Measurements from ENCODE around the gene ICA1.

ICA1 gene

DNA sequence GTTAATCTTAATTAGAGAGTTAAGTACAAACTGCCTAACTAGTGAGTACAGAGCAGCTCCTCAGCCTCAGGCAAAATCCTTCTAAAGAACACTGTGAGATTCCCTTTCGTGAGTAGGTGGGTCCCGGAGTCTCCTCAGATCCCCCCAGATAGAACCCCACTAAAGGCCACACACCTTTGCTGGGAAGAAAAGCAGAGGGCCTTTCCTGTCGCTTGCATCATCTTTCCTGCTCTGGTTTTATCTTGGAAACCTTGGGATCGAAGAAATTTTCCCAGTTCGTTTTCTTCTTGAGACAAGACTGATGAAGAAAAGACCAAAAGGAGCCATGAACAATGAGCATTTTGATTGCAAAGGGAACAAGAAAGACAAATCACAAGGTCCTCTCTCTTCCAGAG lies 40.9 kb downstream of the ICA1 start:
- peaks cover 6% of the 10 kb centered on the region for H3K27me3 ChIP-seq (replicated peaks; ENCODE audit: control insufficient read depth, insufficient read depth, low read length)
- no peak overlapping the region for H3K4me3 ChIP-seq (ENCODE audit: low read length)
- H3K4me1 ChIP-seq (ENCODE audit: control insufficient read depth, insufficient read depth, low read length), result peaks cover 4% of the 10 kb centered on the region
- DNase-seq (ENCODE audit: low read depth), result no peak
- no peaks in the 10 kb centered on the region for H3K36me3 ChIP-seq (ENCODE audit: control insufficient read depth, insufficient read depth, low read length, severe bottlenecking)
- no peaks in the 10 kb centered on the region for H3K9me3 ChIP-seq (ENCODE audit: control insufficient read depth, low read length)
- H3K9ac ChIP-seq (ENCODE audit: low read length), result no peak overlapping the region

DNA sequence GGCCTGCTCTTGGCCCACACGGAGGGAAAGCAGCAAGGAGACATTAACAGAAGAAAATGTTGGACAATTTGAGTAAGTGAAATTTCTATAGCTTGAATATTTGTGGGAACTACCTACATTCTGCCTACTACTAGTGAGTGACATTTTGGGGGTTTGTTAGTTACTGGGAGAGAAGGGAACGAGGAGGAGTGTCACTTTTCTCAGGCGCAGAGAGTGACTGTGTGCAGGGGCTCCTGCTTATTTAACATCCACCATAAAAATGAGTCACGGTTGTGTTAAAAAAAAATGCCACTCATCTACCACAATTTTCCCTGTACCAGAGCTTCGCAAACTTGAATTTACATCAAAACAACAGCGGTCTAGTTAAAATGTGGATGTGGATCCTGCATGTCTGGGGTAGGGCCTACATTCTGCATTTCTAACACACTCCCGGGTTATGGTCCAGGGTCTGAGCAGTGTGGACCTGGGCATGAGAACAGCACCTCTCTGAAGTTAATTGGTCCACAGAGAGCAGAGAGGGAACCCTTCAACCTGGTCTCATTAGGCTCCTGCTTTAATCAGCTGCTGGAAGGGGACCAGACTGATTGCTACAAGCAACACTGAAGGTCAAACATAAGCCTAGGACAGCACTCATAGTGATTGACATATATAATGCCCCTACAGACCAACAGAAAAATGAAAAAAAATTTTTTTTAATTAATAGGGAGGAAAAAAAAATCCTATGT lies 41.4 kb downstream of the ICA1 start:
- H3K4me1 ChIP-seq (ENCODE audit: control insufficient read depth, insufficient read depth, low read length), result peaks cover 4% of the 10 kb centered on the region
- peaks cover under 1% of the 10 kb centered on the region for H3K27me3 ChIP-seq (replicated peaks; ENCODE audit: control insufficient read depth, insufficient read depth, low read length)
- no peak overlapping the region for H3K4me3 ChIP-seq (ENCODE audit: low read length)
- no peak overlapping the region for H3K9ac ChIP-seq (ENCODE audit: low read length)
- no peaks in the 10 kb centered on the region for H3K9me3 ChIP-seq (ENCODE audit: control insufficient read depth, low read length)
- H3K36me3 ChIP-seq (ENCODE audit: control insufficient read depth, insufficient read depth, low read length, severe bottlenecking), result no peaks in the 10 kb centered on the region
- DNase-seq (ENCODE audit: low read depth), result no peak

DNA sequence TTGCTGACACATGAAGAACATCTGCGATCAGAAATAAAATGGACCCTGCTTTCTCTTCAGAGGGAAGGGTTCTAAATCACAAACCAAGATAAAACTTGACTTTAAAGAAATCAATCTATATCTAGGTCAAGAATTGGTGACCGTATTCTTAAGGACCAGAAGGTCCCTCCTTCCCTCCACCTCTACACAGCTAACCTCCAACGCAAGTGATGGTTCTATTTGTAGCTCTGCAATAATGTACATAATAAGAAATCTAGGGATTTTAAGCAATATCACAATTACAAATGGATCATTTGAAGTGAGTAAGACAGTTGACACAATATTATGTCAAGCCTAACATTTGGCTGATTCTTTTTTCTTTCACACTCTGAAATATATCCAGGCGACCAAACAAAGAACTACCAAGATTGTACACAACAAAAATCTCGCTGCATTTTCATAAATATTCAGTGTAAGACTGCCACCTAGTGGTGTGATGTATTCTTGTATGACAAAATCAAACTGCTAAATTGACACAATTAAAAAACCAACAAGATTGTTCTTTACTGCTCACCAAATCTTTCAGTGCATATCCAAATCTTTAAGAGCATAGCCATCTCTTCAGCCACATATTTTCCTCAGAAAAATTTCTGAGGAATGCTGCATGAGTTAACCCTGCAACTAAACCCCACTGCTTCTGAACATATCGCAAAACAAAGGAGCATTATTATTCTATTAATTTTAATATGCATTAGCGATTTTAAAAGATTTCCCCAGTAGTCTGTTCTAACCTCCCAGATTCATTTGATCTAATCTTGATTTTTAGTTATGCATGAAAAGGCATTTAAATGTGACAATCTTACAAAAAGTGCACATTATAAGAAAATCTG lies 44.5 kb downstream of the ICA1 start:
- Histone ChIP-seq H3K4me3 (ENCODE audit: low read length) (no peak overlapping the region), H3K36me3 (ENCODE audit: control insufficient read depth, insufficient read depth, low read length, severe bottlenecking) (no peaks in the 10 kb centered on the region), H3K9me3 (ENCODE audit: control insufficient read depth, low read length) (no peaks in the 10 kb centered on the region), H3K27me3 (replicated peaks; ENCODE audit: control insufficient read depth, insufficient read depth, low read length) (no peaks in the 10 kb centered on the region), H3K9ac (ENCODE audit: low read length) (no peak overlapping the region), H3K4me1 (ENCODE audit: control insufficient read depth, insufficient read depth, low read length) (peaks cover 29% of the 10 kb centered on the region)
- DNase-seq (ENCODE audit: low read depth), result peak; percentile 93

DNA sequence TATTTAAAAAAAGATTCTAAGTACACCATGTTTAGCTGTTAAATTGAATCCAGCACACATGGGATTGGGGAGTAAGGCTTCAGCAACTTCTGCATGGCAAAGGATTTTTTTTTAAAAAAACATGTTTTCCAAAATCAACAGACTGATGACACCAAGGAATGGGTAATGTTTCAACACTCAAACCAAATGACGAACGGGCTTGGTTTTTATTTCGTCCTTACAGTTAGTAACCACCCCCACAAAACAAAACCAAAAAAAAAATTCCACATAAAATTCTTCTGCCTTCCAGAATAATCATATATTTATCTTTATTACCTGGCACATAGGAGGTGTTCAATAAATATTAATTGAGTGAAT lies 45.7 kb downstream of the ICA1 start:
- no peaks in the 10 kb centered on the region for H3K9me3 ChIP-seq (ENCODE audit: control insufficient read depth, low read length)
- no peak overlapping the region for H3K9ac ChIP-seq (ENCODE audit: low read length)
- no peaks in the 10 kb centered on the region for H3K36me3 ChIP-seq (ENCODE audit: control insufficient read depth, insufficient read depth, low read length, severe bottlenecking)
- H3K4me3 ChIP-seq (ENCODE audit: low read length), result no peak overlapping the region
- no peak for DNase-seq (ENCODE audit: low read depth)
- H3K27me3 ChIP-seq (replicated peaks; ENCODE audit: control insufficient read depth, insufficient read depth, low read length), result no peaks in the 10 kb centered on the region
- peaks cover 35% of the 10 kb centered on the region for H3K4me1 ChIP-seq (ENCODE audit: control insufficient read depth, insufficient read depth, low read length)

DNA sequence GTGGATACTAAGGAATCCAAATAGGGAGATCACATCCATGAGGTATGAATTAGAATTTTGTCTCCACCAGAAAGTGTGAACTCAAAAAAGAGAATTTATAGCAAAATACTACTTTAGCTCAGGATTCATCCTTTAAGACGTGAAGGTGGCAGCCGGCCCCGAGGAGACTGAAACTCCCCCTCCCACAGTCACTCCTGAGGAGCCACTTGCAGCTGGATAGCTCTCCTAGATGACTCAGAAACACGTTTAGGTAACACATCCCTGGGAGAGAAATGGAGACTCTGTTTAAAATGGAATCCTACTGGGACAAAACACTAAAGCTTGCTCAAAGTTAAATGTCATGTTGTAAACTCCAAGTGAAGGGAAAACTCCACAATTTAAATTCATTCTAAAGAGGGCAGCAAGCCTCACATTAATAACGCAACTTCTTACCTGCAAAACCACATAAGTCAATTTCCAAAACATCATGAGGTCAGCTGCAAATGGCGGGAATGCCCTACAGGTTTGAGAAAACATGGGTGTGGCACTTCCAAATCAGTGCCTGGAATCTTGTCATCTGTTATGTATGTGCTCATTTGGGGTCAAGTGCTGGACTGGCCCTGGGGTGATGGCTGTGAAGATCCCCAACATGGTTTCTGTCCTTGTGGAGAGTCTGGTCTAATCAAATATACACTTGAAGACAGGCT lies 46.2 kb downstream of the ICA1 start:
- H3K4me1 ChIP-seq (ENCODE audit: control insufficient read depth, insufficient read depth, low read length), result peaks cover 41% of the 10 kb centered on the region
- H3K27me3 ChIP-seq (replicated peaks; ENCODE audit: control insufficient read depth, insufficient read depth, low read length), result no peaks in the 10 kb centered on the region
- no peak overlapping the region for H3K9ac ChIP-seq (ENCODE audit: low read length)
- H3K9me3 ChIP-seq (ENCODE audit: control insufficient read depth, low read length), result no peaks in the 10 kb centered on the region
- DNase-seq (ENCODE audit: low read depth), result no peak
- H3K36me3 ChIP-seq (ENCODE audit: control insufficient read depth, insufficient read depth, low read length, severe bottlenecking), result no peaks in the 10 kb centered on the region
- H3K4me3 ChIP-seq (ENCODE audit: low read length), result no peak overlapping the region

DNA sequence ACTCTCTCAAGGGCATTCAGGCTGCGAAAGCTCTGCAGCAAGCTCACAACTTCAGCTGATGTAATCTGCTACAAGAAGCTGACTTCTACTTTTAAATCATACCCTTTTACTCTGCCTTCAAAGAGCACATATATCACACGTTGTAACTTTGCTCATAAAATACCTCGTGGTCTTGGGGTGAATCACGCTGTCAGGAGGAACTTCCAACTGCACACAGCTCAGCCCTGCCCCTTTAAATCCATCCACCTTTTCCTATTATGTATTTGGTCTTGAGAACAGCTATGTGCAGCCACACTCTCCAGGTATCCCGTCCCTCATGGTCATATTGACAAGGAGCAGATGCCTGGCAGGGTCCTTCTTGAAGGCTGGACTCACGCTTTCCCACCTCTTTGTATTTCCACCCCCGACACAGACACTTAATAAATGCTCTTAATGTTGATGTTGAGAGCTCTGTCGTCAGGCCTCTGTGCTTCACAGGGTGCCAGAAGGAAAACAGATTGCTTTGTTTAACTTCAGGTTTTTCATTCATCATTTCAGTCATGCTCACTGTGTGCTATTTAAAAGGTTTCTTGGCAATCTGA lies 47.6 kb downstream of the ICA1 start:
- peak; percentile 15 for DNase-seq (ENCODE audit: low read depth)
- Histone ChIP-seq H3K27me3 (replicated peaks; ENCODE audit: control insufficient read depth, insufficient read depth, low read length) (no peaks in the 10 kb centered on the region), H3K4me1 (ENCODE audit: control insufficient read depth, insufficient read depth, low read length) (peaks cover 51% of the 10 kb centered on the region), H3K36me3 (ENCODE audit: control insufficient read depth, insufficient read depth, low read length, severe bottlenecking) (no peaks in the 10 kb centered on the region), H3K4me3 (ENCODE audit: low read length) (no peak overlapping the region), H3K9ac (ENCODE audit: low read length) (peak overlapping the region; percentile 47), H3K9me3 (ENCODE audit: control insufficient read depth, low read length) (no peaks in the 10 kb centered on the region)

DNA sequence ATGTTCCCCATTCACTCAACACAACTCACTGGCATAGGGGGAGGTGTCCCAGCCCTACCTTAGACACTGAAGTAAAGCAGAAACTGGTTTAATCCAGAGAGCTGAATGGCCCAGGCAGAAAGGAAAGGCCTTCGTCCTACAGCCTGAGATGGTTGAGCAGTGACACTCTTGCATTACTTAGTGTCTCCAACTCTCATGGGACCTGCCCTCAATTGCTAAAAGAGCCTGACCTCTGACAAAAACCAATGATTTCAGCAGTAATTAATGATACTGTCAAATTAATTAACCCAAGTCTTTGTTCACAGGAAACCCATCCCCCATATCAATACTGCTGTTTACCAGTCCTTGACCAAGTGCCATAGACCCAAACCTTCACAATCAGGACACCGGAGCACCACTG lies 48.6 kb downstream of the ICA1 start:
- H3K4me1 ChIP-seq (ENCODE audit: control insufficient read depth, insufficient read depth, low read length), result peaks cover 60% of the 10 kb centered on the region
- peak overlapping the region; percentile 32 for H3K4me3 ChIP-seq (ENCODE audit: low read length)
- H3K9me3 ChIP-seq (ENCODE audit: control insufficient read depth, low read length), result no peaks in the 10 kb centered on the region
- no peak for DNase-seq (ENCODE audit: low read depth)
- no peaks in the 10 kb centered on the region for H3K36me3 ChIP-seq (ENCODE audit: control insufficient read depth, insufficient read depth, low read length, severe bottlenecking)
- no peaks in the 10 kb centered on the region for H3K27me3 ChIP-seq (replicated peaks; ENCODE audit: control insufficient read depth, insufficient read depth, low read length)
- H3K9ac ChIP-seq (ENCODE audit: low read length), result peak overlapping the region; percentile 68

DNA sequence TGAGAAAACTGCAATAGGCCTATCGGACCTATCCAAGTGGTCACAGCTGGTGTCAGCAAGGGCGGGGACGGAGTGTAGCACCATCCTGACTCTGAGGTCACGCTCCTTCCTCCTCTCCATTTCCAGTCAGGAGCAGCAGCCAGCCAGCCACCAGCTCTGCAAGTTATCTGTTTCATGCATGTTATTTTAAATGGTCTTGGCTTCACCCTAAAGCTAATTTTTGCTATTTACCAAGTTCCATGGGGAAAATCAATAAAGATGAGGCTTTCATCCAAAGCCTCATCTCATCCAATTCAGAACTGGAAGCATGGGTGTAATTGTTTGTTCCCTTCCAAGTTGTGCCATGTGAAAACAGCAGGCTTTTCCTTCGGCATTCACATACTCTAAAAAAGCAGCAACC lies 49.3 kb downstream of the ICA1 start:
- Histone ChIP-seq H3K27me3 (replicated peaks; ENCODE audit: control insufficient read depth, insufficient read depth, low read length) (no peaks in the 10 kb centered on the region), H3K9me3 (ENCODE audit: control insufficient read depth, low read length) (no peaks in the 10 kb centered on the region), H3K4me3 (ENCODE audit: low read length) (peak overlapping the region; percentile 32), H3K36me3 (ENCODE audit: control insufficient read depth, insufficient read depth, low read length, severe bottlenecking) (no peaks in the 10 kb centered on the region), H3K9ac (ENCODE audit: low read length) (peak overlapping the region; percentile 68), H3K4me1 (ENCODE audit: control insufficient read depth, insufficient read depth, low read length) (peaks cover 65% of the 10 kb centered on the region)
- DNase-seq (ENCODE audit: low read depth), result no peak

DNA sequence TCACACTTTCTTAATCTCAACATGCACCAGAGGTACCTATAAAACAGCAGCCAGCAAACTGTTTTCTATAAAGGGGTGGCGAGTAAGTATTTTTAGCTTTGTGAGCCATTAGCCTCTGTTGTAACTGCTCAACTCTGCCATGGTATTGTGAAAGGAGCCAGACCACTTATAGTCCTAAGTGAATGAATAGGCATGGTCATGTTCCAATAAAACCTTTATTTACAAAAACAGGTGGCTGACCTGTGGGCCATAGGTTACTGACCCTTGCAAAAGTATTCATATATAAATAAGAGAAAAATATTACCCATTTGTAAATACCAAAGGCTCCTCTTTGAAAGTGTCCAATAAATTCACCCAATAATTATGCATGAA lies 50.3 kb downstream of the ICA1 start:
- no peaks in the 10 kb centered on the region for H3K36me3 ChIP-seq (ENCODE audit: control insufficient read depth, insufficient read depth, low read length, severe bottlenecking)
- H3K4me3 ChIP-seq (ENCODE audit: low read length), result peak overlapping the region; percentile 5
- no peaks in the 10 kb centered on the region for H3K27me3 ChIP-seq (replicated peaks; ENCODE audit: control insufficient read depth, insufficient read depth, low read length)
- H3K4me1 ChIP-seq (ENCODE audit: control insufficient read depth, insufficient read depth, low read length), result peaks cover 70% of the 10 kb centered on the region
- H3K9me3 ChIP-seq (ENCODE audit: control insufficient read depth, low read length), result no peaks in the 10 kb centered on the region
- DNase-seq (ENCODE audit: low read depth), result no peak
- peak overlapping the region; percentile 68 for H3K9ac ChIP-seq (ENCODE audit: low read length)

DNA sequence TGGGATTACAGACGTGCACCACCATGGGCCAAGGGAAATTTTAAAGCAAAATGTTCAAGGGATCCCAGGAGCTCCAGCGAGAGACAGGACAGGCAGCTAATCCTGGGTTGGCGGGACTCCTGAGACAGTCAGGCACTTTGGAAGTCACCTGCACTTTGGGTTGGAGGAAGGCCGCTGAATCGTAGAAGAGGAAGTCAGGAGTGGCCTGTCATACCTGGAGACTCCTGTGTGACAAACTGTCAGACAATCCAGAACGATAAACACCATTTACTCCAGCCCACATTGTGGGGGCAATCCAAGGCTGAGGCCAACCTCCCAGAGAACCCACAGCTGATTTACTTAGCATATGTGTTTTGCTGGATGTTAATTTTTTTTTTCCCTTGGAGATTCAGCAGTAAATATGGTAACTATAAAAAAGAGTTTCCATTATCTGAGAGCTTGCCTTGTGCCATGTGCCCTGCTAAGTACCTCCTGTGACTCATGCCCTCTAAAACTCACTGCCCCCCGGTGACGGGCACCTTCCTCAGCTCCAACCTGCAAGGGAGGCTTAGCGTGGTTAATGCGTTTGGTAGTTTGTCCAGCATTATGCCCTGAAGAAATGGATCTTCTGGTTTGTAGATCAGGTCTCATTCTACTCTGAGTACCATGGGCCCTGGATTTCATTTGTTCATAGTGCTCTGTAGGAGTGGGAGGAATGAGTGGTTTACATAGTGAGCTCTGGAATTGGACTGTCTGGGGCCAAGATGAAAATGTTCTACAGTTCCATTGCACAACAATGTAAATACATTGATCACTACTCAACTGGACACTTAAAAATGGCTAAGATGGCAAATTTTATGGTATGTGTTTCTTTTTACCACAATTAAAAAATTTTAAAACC lies 50.9 kb downstream of the ICA1 start:
- H3K36me3 ChIP-seq (ENCODE audit: control insufficient read depth, insufficient read depth, low read length, severe bottlenecking), result no peaks in the 10 kb centered on the region
- peak overlapping the region; percentile 52 for H3K9ac ChIP-seq (ENCODE audit: low read length)
- peaks cover 76% of the 10 kb centered on the region for H3K4me1 ChIP-seq (ENCODE audit: control insufficient read depth, insufficient read depth, low read length)
- no peaks in the 10 kb centered on the region for H3K27me3 ChIP-seq (replicated peaks; ENCODE audit: control insufficient read depth, insufficient read depth, low read length)
- H3K9me3 ChIP-seq (ENCODE audit: control insufficient read depth, low read length), result no peaks in the 10 kb centered on the region
- DNase-seq (ENCODE audit: low read depth), result no peak
- peak overlapping the region; percentile 5 for H3K4me3 ChIP-seq (ENCODE audit: low read length)
